Esophagus muscularis mucosa (tissue), 4 donors: Measurements from ENCODE around the gene MAPK13. TPM values are rescaled to one million over a fixed set of nuclear protein-coding genes. Genes with fewer than 3 reads are reported as not detected.

Experiments
- DNase-seq: peaks from one replicate; pipeline ENCODE4 v3.0.0-alpha.2; 2017; ENCODE audit errors: extremely low spot score
- H3K27ac ChIP-seq, 4 donors: fragments of 200-600 bp; sonication (generic); replicated peaks in 1 of 4; 1 replicate in 3 of 4; 2 replicates in 1 of 4; pipeline ENCODE4 v1.5.1; 2016 to 2019; ENCODE audit warnings: mild to moderate bottlenecking in 1 of 4
- H3K27me3 ChIP-seq, 4 donors: fragments of 200-600 bp; sonication (generic); one replicate each; pipeline versions ENCODE4 v1.5.1 to v1.6.0; 2016 to 2019
- H3K36me3 ChIP-seq, 4 donors: fragments of 200-600 bp; sonication (generic); one replicate each; pipeline ENCODE4 v1.5.1; 2016 to 2019
- H3K4me1 ChIP-seq, 4 donors: fragments of 200-600 bp; sonication (generic); one replicate each; pipeline ENCODE4 v1.5.1; 2016 to 2019
- H3K4me3 ChIP-seq, 4 donors: fragments of 200-600 bp; sonication (generic); 1 replicate in 2 of 4; 2 replicates in 2 of 4; pipeline ENCODE4 v1.5.1; 2016 to 2019; ENCODE audit warnings: mild to moderate bottlenecking in 4 of 4, moderate library complexity in 1 of 4
- H3K9me3 ChIP-seq, 4 donors: fragments of 200-600 bp; sonication (generic); 1 replicate in 3 of 4; 2 replicates in 1 of 4; pipeline ENCODE4 v1.5.1; 2016 to 2019
- EP300 ChIP-seq: sonication (generic); formaldehyde crosslinking; IDR thresholded peaks from one replicate; pipeline ENCODE4 v1.6.1; 2017; ENCODE audit warnings: antibody characterized with exemption
- POLR2A ChIP-seq: fragments of 450-650 bp; IDR thresholded peaks from one replicate; pipeline ENCODE4 v1.6.1; 2017; ENCODE audit warnings: antibody characterized with exemption, moderate library complexity, mild to moderate bottlenecking, low read depth
- POLR2AphosphoS5 ChIP-seq, 2 donors: sonication (generic); formaldehyde crosslinking; IDR thresholded peaks; one replicate each; pipeline ENCODE4 v1.6.1; 2017; ENCODE audit warnings: antibody characterized with exemption in 2 of 2
- WGBS: methylation state at CpG from one replicate; pipeline ENCODE4 v1.1.5; 2018; 5-methylcytosine and 5-hydroxymethylcytosine counted together
- intact Hi-C: fragments of 100-400 bp; cut with DNase I; formaldehyde crosslinking; loops from one replicate; pipeline ENCODE4 v1.15.1; 2023
- total RNA-seq, 4 donors: library from RNA; depleted of rRNA; stranded (reverse); fragments of >200 nt; gene quantifications; one replicate each; pipeline versions ENCODE4 v1.1.0 to v1.2.1, GENCODE V29; 2016
- TF ChIP-seq, protein P1 (sequence below), 3 experiments: fragments of 200-600 bp in 2 of 3; fragments of 450-650 bp in 1 of 3; sonication (generic) in 2 of 3; IDR thresholded peaks; one replicate each; pipeline ENCODE4 v1.5.1; 2017 to 2019; ENCODE audit warnings: antibody characterized with exemption in 3 of 3, mild to moderate bottlenecking in 2 of 3, moderate library complexity in 1 of 3

MAPK13 gene
- total RNA-seq, 4 donors from 2014 or later = 2.1 to 5.0 (median 4.5) TPM

- 91% methylated on average over 9 of the region's 13 CpGs for WGBS
- TF ChIP-seq POLR2AphosphoS5 (IDR thresholded peaks at IDR 0.05) = no peak
- TF ChIP-seq, protein P1, sequence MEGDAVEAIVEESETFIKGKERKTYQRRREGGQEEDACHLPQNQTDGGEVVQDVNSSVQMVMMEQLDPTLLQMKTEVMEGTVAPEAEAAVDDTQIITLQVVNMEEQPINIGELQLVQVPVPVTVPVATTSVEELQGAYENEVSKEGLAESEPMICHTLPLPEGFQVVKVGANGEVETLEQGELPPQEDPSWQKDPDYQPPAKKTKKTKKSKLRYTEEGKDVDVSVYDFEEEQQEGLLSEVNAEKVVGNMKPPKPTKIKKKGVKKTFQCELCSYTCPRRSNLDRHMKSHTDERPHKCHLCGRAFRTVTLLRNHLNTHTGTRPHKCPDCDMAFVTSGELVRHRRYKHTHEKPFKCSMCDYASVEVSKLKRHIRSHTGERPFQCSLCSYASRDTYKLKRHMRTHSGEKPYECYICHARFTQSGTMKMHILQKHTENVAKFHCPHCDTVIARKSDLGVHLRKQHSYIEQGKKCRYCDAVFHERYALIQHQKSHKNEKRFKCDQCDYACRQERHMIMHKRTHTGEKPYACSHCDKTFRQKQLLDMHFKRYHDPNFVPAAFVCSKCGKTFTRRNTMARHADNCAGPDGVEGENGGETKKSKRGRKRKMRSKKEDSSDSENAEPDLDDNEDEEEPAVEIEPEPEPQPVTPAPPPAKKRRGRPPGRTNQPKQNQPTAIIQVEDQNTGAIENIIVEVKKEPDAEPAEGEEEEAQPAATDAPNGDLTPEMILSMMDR (IDR thresholded peaks at IDR 0.05) = no peak
- no peak for TF ChIP-seq EP300
- TF ChIP-seq POLR2A = no peak
- H3K27ac ChIP-seq = no peak overlapping the region
- H3K4me3 ChIP-seq = no peak overlapping the region
- DNase-seq = no peak
- intact Hi-C loops = no loop called here
- no peaks in the 10 kb centered on the region for H3K27me3 ChIP-seq
- H3K9me3 ChIP-seq = no peaks in the 10 kb centered on the region
- H3K36me3 ChIP-seq = peaks cover 0 to 8% (median 4%) of the 10 kb centered on the region in 4 donors
- H3K4me1 ChIP-seq = peaks cover 0 to 4% (median 0%) of the 10 kb centered on the region in 4 donors
These were observed 12.9 kb downstream of the MAPK13 start for GRCh38 chr6:36142971-36143838.

DNA sequence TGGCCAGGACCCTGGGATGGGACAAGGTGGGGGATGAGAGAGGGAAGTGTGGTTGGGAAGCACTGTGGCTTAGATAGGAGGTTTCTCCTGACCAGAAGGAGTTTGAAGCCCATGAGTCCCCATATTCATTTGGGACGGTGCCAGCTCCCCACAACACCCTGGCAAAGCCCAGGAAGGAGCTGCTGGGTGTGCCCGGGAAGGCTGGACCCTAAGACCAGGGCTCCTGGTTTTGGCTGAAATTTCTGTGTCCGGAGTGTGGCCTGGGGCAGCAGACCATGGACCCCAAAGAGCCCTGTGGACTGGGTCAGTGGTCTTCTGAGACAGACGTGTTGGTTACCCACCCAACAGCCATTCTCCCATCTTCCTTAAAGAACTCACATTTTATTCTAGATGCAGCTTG is 15.2 kb downstream of the MAPK13 start:
- TF ChIP-seq EP300 = no peak
- TF ChIP-seq POLR2A = no peak
- no peak for TF ChIP-seq POLR2AphosphoS5 (IDR thresholded peaks at IDR 0.05)
- TF ChIP-seq, protein P1 (IDR thresholded peaks at IDR 0.05) = no peak
- Histone ChIP-seq H3K9me3 (no peaks in the 10 kb centered on the region), H3K27ac (no peak overlapping the region), H3K4me3 (no peak overlapping the region), H3K27me3 (no peaks in the 10 kb centered on the region), H3K4me1 (peaks cover 0 to 10% (median 8%) of the 10 kb centered on the region in 4 donors), H3K36me3 (no peaks in the 10 kb centered on the region)
- 83% methylated on average over 4 of the region's 4 CpGs for WGBS
- intact Hi-C loops = no loop called here
- no peak for DNase-seq

GRCh38 chr6:36147294-36147693 is 17.0 kb downstream of the MAPK13 start:
- 88% methylated on average over 3 of the region's 3 CpGs for WGBS
- Histone ChIP-seq H3K27ac (no peak overlapping the region), H3K36me3 (no peaks in the 10 kb centered on the region), H3K4me1 (peaks cover 0 to 10% (median 8%) of the 10 kb centered on the region in 4 donors), H3K9me3 (no peaks in the 10 kb centered on the region), H3K4me3 (no peak overlapping the region), H3K27me3 (no peaks in the 10 kb centered on the region)
- TF ChIP-seq POLR2A (no peak), POLR2AphosphoS5 (IDR thresholded peaks at IDR 0.05) (no peak), EP300 (no peak)
- TF ChIP-seq, protein P1 (IDR thresholded peaks at IDR 0.05) = no peak
- no peak for DNase-seq
- intact Hi-C loops = no loop called here

- peaks cover 0 to 10% (median 8%) of the 10 kb centered on the region in 4 donors for H3K4me1 ChIP-seq
- no peak for DNase-seq
- TF ChIP-seq, protein P1 (IDR thresholded peaks at IDR 0.05) = no peak
- TF ChIP-seq POLR2AphosphoS5 (IDR thresholded peaks at IDR 0.05) = no peak
- TF ChIP-seq POLR2A = no peak
- no peaks in the 10 kb centered on the region for H3K9me3 ChIP-seq
- H3K4me3 ChIP-seq = no peak overlapping the region
- H3K36me3 ChIP-seq = no peaks in the 10 kb centered on the region
- H3K27me3 ChIP-seq = no peaks in the 10 kb centered on the region
- intact Hi-C loops = no loop called here
- H3K27ac ChIP-seq = peak overlapping the region in 3 of 4 donors; percentile 22 to 60 (median 45)
These were observed 19.2 kb downstream of the MAPK13 start for GRCh38 chr6:36149476-36149875.
